ENCODE data around the gene ENDOD1.

DNA sequence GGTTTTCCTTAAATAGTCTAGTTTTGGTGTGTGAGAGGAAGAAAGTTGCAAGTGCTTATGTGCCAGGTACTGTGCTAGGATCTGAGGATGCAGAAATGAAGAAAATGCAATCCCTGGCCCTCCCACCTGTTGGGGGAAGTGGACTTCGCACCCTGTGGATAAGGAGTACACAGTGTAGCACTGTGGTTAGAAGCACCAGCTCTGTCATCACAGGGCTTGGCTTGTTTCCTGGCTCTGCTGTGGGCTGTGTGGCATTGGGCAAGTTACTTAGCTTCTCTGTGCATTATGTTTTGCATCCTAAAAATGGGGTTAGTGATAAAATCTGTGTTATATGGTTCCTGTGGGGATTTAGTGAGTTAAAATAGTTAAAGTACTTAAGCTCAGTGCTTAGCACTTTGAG lies 68.2 kb downstream of the ENDOD1 start:
- TF ChIP-seq, protein P1, sequence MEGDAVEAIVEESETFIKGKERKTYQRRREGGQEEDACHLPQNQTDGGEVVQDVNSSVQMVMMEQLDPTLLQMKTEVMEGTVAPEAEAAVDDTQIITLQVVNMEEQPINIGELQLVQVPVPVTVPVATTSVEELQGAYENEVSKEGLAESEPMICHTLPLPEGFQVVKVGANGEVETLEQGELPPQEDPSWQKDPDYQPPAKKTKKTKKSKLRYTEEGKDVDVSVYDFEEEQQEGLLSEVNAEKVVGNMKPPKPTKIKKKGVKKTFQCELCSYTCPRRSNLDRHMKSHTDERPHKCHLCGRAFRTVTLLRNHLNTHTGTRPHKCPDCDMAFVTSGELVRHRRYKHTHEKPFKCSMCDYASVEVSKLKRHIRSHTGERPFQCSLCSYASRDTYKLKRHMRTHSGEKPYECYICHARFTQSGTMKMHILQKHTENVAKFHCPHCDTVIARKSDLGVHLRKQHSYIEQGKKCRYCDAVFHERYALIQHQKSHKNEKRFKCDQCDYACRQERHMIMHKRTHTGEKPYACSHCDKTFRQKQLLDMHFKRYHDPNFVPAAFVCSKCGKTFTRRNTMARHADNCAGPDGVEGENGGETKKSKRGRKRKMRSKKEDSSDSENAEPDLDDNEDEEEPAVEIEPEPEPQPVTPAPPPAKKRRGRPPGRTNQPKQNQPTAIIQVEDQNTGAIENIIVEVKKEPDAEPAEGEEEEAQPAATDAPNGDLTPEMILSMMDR (IDR thresholded peaks at IDR 0.05), result no peak
- no peak for TF ChIP-seq POLR2A (IDR thresholded peaks at IDR 0.05)

Measured in right lobe of liver (tissue), 4 donors.